HG03571 (cell line): ENCODE results near the gene C14orf93.

Experiments
- ATAC-seq: cut with Tn5 transposase; IDR thresholded peaks from one replicate; pipeline ENCODE4 v1.9.1; 2021; ENCODE audit not compliant: unreplicated experiment

C14orf93 gene

GRCh38 chr14:23009939-23010726 is at the start of gene C14orf93:
Gene C14orf93 (minus strand): TSS chr14:23010143. CDS start chr14:22999023, 11,120 bp downstream.
- no peak for ATAC-seq

- no peak for ATAC-seq
Observed at GRCh38 chr14:23058654-23059504, 48.9 kb upstream of the C14orf93 start.

GRCh38 chr14:23057757-23058653 is 48.1 kb upstream of the C14orf93 start:
- ATAC-seq = peak; percentile 57

GRCh38 chr14:23056956-23057756 is 47.2 kb upstream of the C14orf93 start, which contains the start of gene CDH24:
Gene CDH24 (minus strand): TSS chr14:23057520. CDS start chr14:23055733, 1,787 bp downstream.
- no peak for ATAC-seq

GRCh38 chr14:23056145-23056955 is 46.4 kb upstream of the C14orf93 start:
- peak; percentile 40 for ATAC-seq

- no peak for ATAC-seq
Observed at GRCh38 chr14:23055621-23056144, 45.7 kb upstream of the C14orf93 start.

- no peak for ATAC-seq
Observed at GRCh38 chr14:23055147-23055550, 45.2 kb upstream of the C14orf93 start.

- ATAC-seq = no peak
Observed at GRCh38 chr14:23054000-23054811, 44.3 kb upstream of the C14orf93 start.

GRCh38 chr14:23053426-23053825 is 43.5 kb upstream of the C14orf93 start:
- no peak for ATAC-seq

GRCh38 chr14:23052671-23053070 is 42.7 kb upstream of the C14orf93 start:
- no peak for ATAC-seq

GRCh38 chr14:23052182-23052623 is 42.3 kb upstream of the C14orf93 start:
- ATAC-seq = no peak

GRCh38 chr14:23051141-23052057 is 41.5 kb upstream of the C14orf93 start:
- no peak for ATAC-seq

GRCh38 chr14:23049011-23049410 is 39.1 kb upstream of the C14orf93 start:
- no peak for ATAC-seq

GRCh38 chr14:23047751-23048693 is 38.1 kb upstream of the C14orf93 start:
- no peak for ATAC-seq

GRCh38 chr14:23047034-23047634 is 37.2 kb upstream of the C14orf93 start:
- no peak for ATAC-seq
